Right atrium auricular region (tissue), 2 donors: ENCODE measurements around the gene H2BK1. TPM values are rescaled to one million over a fixed set of nuclear protein-coding genes. Genes with fewer than 3 reads are reported as not detected.

ENCODE experiments used
- DNase-seq: peaks from one replicate; pipeline ENCODE4 v3.0.0-alpha.2; 2019; ENCODE audit warnings: low spot score
- H3K27ac ChIP-seq, 2 donors: fragments of 200-600 bp; sonication (generic); 1 replicate in 1 of 2; 2 replicates in 1 of 2; pipeline ENCODE4 v1.5.1; 2016 to 2019
- H3K27me3 ChIP-seq, 2 donors: fragments of 200-600 bp; sonication (generic); one replicate each; pipeline versions ENCODE4 v1.5.1 to v1.6.0; 2017 to 2019
- H3K36me3 ChIP-seq: fragments of 200-600 bp; sonication (generic); one replicate; pipeline ENCODE4 v1.5.1; 2016
- H3K4me1 ChIP-seq, 2 donors: fragments of 200-600 bp; sonication (generic); one replicate each; pipeline versions ENCODE4 v1.5.1 to v1.6.0; 2017 to 2019
- H3K4me3 ChIP-seq, 2 donors: fragments of 200-600 bp; sonication (generic); 1 replicate in 1 of 2; 2 replicates in 1 of 2; pipeline ENCODE4 v1.5.1; 2017 to 2019; ENCODE audit warnings: mild to moderate bottlenecking in 1 of 2, moderate library complexity in 1 of 2
- H3K9me3 ChIP-seq, 2 donors: fragments of 200-600 bp; sonication (generic); one replicate each; pipeline ENCODE4 v1.5.1; 2019
- total RNA-seq, 2 donors: library from RNA; depleted of rRNA; stranded (reverse); fragments of >200 nt; gene quantifications; one replicate each; pipeline ENCODE4 v1.1.0, GENCODE V29; 2016
- TF ChIP-seq, protein P1 (sequence below), 2 donors: fragments of 200-600 bp; sonication (generic); IDR thresholded peaks; one replicate each; pipeline ENCODE4 v1.5.1; 2019; ENCODE audit warnings: antibody characterized with exemption in 2 of 2

Gene H2BK1
- total RNA-seq, 2 donors from 2014 or later, result not detected

- H3K27me3 ChIP-seq, result no peaks in the 10 kb centered on the region
- no peak overlapping the region for H3K4me3 ChIP-seq
- no peak for DNase-seq
- TF ChIP-seq, protein P1, sequence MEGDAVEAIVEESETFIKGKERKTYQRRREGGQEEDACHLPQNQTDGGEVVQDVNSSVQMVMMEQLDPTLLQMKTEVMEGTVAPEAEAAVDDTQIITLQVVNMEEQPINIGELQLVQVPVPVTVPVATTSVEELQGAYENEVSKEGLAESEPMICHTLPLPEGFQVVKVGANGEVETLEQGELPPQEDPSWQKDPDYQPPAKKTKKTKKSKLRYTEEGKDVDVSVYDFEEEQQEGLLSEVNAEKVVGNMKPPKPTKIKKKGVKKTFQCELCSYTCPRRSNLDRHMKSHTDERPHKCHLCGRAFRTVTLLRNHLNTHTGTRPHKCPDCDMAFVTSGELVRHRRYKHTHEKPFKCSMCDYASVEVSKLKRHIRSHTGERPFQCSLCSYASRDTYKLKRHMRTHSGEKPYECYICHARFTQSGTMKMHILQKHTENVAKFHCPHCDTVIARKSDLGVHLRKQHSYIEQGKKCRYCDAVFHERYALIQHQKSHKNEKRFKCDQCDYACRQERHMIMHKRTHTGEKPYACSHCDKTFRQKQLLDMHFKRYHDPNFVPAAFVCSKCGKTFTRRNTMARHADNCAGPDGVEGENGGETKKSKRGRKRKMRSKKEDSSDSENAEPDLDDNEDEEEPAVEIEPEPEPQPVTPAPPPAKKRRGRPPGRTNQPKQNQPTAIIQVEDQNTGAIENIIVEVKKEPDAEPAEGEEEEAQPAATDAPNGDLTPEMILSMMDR (IDR thresholded peaks at IDR 0.05), result no peak
- H3K4me1 ChIP-seq, result no peaks in the 10 kb centered on the region
- H3K27ac ChIP-seq, result no peak overlapping the region
- no peaks in the 10 kb centered on the region for H3K9me3 ChIP-seq
- H3K36me3 ChIP-seq, result no peaks in the 10 kb centered on the region
Measured at GRCh38 chr7:151205730-151206129, 4.6 kb downstream of the H2BK1 start.

DNA sequence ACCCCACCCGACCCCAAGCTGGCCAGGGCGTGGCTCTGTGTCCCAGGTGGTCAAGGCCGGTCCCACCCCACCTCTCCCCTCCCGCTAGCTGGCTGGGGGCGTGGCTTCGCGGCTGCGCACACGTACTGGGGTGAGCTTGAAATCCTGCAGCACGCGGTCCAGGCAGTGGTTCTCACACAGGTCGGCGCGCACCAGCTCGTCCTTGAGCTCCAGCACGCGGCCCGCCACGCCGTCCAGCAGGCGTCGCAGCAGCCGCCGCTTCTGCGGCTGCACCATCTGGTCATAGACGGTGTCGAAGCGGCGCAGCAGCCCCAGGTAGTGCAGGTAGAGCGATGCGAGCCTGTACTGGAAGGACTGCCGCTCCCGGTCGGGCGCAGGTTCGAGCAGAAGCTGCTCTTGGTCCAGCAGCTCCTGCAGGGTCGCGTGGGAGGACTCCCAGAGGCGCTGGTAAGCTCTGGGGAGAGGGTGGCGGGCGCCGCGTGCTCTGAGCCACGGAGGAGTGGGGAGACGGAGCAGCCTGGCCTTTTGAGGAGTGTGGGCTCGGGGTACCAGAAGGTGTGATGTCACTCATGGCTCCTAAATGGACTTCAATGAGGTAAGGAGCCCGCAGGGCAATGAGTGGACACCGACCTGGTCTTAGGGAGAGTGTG is 5.8 kb downstream of the H2BK1 start:
- no peak for DNase-seq
- Histone ChIP-seq H3K27me3 (no peaks in the 10 kb centered on the region), H3K36me3 (no peaks in the 10 kb centered on the region), H3K27ac (no peak overlapping the region), H3K4me1 (peaks cover 0 to 2% of the 10 kb centered on the region in 2 donors), H3K4me3 (no peak overlapping the region), H3K9me3 (no peaks in the 10 kb centered on the region)
- TF ChIP-seq, protein P1 (IDR thresholded peaks at IDR 0.05), result no peak

- Histone ChIP-seq H3K4me1 (peaks cover 0 to 3% of the 10 kb centered on the region in 2 donors), H3K9me3 (no peaks in the 10 kb centered on the region), H3K4me3 (no peak overlapping the region), H3K36me3 (no peaks in the 10 kb centered on the region), H3K27me3 (no peaks in the 10 kb centered on the region), H3K27ac (no peak overlapping the region)
- TF ChIP-seq, protein P1 (IDR thresholded peaks at IDR 0.05), result no peak
- DNase-seq, result no peak
Measured at GRCh38 chr7:151202836-151203235, 7.5 kb downstream of the H2BK1 start.

GRCh38 chr7:151201751-151202150 is 8.5 kb downstream of the H2BK1 start:
- no peak for DNase-seq
- H3K4me3 ChIP-seq, result no peak overlapping the region
- H3K27ac ChIP-seq, result no peak overlapping the region
- H3K36me3 ChIP-seq, result no peaks in the 10 kb centered on the region
- TF ChIP-seq, protein P1 (IDR thresholded peaks at IDR 0.05), result no peak
- H3K27me3 ChIP-seq, result no peaks in the 10 kb centered on the region
- H3K4me1 ChIP-seq, result peaks cover 0 to 3% of the 10 kb centered on the region in 2 donors
- H3K9me3 ChIP-seq, result no peaks in the 10 kb centered on the region

- Histone ChIP-seq H3K36me3 (no peaks in the 10 kb centered on the region), H3K27me3 (no peaks in the 10 kb centered on the region), H3K27ac (no peak overlapping the region), H3K4me1 (peaks cover 0 to 3% of the 10 kb centered on the region in 2 donors), H3K9me3 (no peaks in the 10 kb centered on the region), H3K4me3 (no peak overlapping the region)
- DNase-seq, result no peak
- TF ChIP-seq, protein P1 (IDR thresholded peaks at IDR 0.05), result no peak
Measured at GRCh38 chr7:151201344-151201743, 8.9 kb downstream of the H2BK1 start.
